Naive thymus-derived CD8-positive, alpha-beta T cell (primary cell): Measurements from ENCODE around the gene TSNAX. TPM values are rescaled to one million over a fixed set of nuclear protein-coding genes. Genes with fewer than 3 reads are reported as not detected.
"Not testable (repeated sequence)": the region's sequence is repeated elsewhere in the genome, so short reads cannot be mapped to it uniquely, and the experiment has no call there.

ENCODE experiments used
- ATAC-seq, 2 donors: fragments of 150-1000 bp; cut with Tn5 transposase in 1 of 2; sonication (Bioruptor Pico), chemical (Tn5 transposase) in 1 of 2; 1 replicate in 1 of 2; 2 replicates in 1 of 2; pipeline ENCODE4 v1.10.0; 2021; ENCODE audit warnings: mild to moderate bottlenecking in 2 of 2, moderate library complexity in 2 of 2
- POLR2A ChIA-PET: fragments of 350-600 bp; sonication (Branson Sonifier 250); formaldehyde crosslinking; loops from one replicate; lab custom pipeline; 2021; ENCODE audit warnings: antibody characterized with exemption; lab: Charles Lee
- DNase-seq, 10 donors: peaks; one replicate each; pipeline versions ENCODE4 v3.0.0 to v3.0.0-alpha.2; 2020 to 2022
- H3K27ac Mint-ChIP-seq, 10 donors: one replicate each; pipeline ENCODE4 v1.8.0; 2020 to 2022; ENCODE audit warnings: mild to moderate bottlenecking in 10 of 10, mixed read lengths in 10 of 10, moderate library complexity in 4 of 10, inconsistent platforms in 1 of 10
- H3K27me3 Mint-ChIP-seq, 5 donors: one replicate each; pipeline ENCODE4 v1.8.0; 2021 to 2022; ENCODE audit warnings: mixed read lengths in 5 of 5
- H3K36me3 Mint-ChIP-seq, 3 donors: one replicate each; pipeline ENCODE4 v1.8.0; 2020 to 2022; ENCODE audit warnings: mixed read lengths in 3 of 3, mild to moderate bottlenecking in 2 of 3, inconsistent platforms in 1 of 3
- H3K4me1 Mint-ChIP-seq, 4 donors: one replicate each; pipeline ENCODE4 v1.8.0; 2021 to 2022; ENCODE audit warnings: mixed read lengths in 4 of 4
- H3K4me3 Mint-ChIP-seq, 10 donors: one replicate each; pipeline ENCODE4 v1.8.0; 2020 to 2022; ENCODE audit warnings: mild to moderate bottlenecking in 10 of 10, mixed read lengths in 10 of 10, moderate library complexity in 6 of 10, inconsistent platforms in 1 of 10
- H3K9me3 Mint-ChIP-seq, 9 donors: one replicate each; pipeline ENCODE4 v1.8.0; 2020 to 2022; ENCODE audit warnings: mixed read lengths in 9 of 9, mild to moderate bottlenecking in 3 of 9, inconsistent platforms in 1 of 9, moderate library complexity in 1 of 9
- polyA plus RNA-seq, 3 donors: library from polyadenylated mRNA; unstranded; fragments of 300-500 nt; fragmentation: Illumina TruSeq; gene quantifications; one replicate each; pipeline ENCODE4 v1.2.3, GENCODE V29; 2021
- total RNA-seq, 8 experiments: library from RNA in 2 of 8; stranded (reverse) in 2 of 8; gene quantifications; one replicate each; pipeline ENCODE4 v1.2.3 and lab custom pipeline; 2021 to 2026

The TSNAX gene
- total and polyA plus RNA-seq, 5 experiments from 2014 or later, result 54.0 to 99.7 (median 80.9) TPM

DNA sequence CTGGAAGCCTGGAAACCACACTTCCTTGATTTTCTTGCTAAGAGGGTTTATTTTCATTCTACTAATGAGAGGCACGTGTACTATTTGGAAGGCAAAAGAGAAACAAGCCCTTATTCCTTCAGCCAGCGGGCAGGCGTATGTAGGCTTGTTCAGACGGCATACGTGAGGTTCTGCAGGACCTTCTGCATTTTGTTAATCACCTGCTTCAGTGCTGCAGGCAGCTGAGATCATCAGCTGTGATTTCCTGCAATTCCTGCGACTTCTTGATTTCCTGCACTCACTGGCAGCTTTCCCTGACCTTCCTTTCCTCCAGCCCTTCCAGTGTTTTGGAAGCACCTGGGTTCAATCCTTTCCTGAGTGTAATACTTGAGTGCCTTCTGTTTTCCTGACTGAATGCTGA lies 43.4 kb downstream of the TSNAX start:
- H3K27me3 Mint-ChIP-seq, result no peaks in the 10 kb centered on the region
- H3K4me1 Mint-ChIP-seq, result peaks cover 0 to 5% (median 0%) of the 10 kb centered on the region in 4 donors
- H3K4me3 Mint-ChIP-seq, result no peak overlapping the region
- no peak for DNase-seq
- ATAC-seq, result no peak
- no peak overlapping the region for H3K27ac Mint-ChIP-seq
- H3K36me3 Mint-ChIP-seq, result peaks cover 11 to 27% (median 21%) of the 10 kb centered on the region in 3 donors
- H3K9me3 Mint-ChIP-seq, result peaks cover 0 to 6% (median 0%) of the 10 kb centered on the region in 9 donors
- POLR2A ChIA-PET, result no interaction called here

DNA sequence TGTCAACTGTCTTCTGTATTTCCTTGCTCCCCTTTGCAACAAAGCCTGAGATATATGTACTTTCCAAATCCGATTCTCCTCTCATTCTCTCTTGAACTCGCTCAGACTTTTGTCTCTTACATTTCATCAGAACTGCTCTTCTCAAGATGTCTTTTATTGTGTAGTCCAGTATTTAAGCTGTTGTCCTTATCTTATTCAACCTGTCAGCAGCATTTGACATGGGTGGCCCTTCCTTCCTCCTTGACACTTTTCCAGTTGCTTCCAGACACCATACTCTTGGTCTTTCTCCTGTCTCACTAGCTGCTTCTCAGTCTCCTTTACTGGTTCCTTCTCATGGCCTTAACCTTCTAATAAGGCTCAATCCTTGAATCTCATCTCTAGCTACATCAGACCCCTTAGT lies 47.0 kb downstream of the TSNAX start:
- ATAC-seq (no peak), DNase-seq (no peak)
- no peak overlapping the region for H3K27ac Mint-ChIP-seq
- H3K4me1 Mint-ChIP-seq, result peaks cover 0 to 4% (median 0%) of the 10 kb centered on the region in 4 donors
- H3K27me3 Mint-ChIP-seq, result no peaks in the 10 kb centered on the region
- peaks cover 0 to 3% (median 2%) of the 10 kb centered on the region in 3 donors for H3K36me3 Mint-ChIP-seq
- POLR2A ChIA-PET, result interaction anchor here (0.6 kb wide), 1 partner anchor 474 kb away, joined by 5 read pairs; no protein-coding TSS in a partner anchor
- no peak overlapping the region for H3K4me3 Mint-ChIP-seq
- peaks cover 0 to 2% (median 0%) of the 10 kb centered on the region in 9 donors for H3K9me3 Mint-ChIP-seq

DNA sequence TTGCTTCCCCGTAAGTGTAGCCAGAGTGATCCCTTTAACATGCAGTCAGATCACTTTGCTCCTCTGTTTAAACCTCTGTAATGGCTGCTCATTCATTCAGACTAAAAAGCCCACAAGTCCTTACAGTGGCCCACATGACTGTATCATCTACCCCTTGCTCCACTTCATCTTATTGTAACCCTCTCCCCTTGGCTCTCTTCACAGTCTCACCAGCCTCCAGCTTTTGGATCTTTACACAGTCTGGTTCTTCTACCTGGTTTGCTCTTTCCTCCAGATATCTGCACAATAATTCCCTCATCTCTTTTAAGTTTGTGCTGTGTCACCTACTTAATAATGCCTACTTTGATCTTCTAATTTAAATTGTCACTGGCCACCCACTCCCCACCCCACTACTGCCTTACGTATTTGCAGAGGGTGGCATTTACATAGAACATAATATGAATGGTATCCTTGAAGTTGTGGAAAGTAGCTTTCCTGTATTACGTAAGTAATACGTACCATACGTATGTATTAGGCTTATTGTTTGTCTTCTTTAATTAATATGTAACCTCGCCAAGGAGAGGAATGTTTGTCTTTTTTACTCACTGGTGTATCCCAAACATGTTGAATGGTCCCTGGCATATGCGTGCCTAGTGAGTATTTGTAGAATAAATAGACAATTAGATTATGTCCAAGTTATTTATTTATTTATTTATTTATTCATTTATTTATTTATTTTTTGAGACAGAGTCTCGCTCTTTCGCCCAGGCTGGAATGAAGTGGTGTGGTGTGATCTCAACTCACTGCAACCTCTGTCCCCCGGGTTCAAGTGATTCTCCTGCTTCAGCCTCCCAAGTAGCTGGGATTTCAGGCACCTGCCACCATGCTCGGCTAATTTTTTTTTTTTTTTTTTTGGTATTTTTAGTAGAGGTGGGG lies 48.6 kb downstream of the TSNAX start:
- H3K27ac Mint-ChIP-seq, result no peak overlapping the region
- ATAC-seq (no peak), DNase-seq (no peak)
- POLR2A ChIA-PET, result no interaction called here
- H3K4me1 Mint-ChIP-seq, result peaks cover 0 to 4% (median 0%) of the 10 kb centered on the region in 4 donors
- H3K9me3 Mint-ChIP-seq, result no peaks in the 10 kb centered on the region
- H3K4me3 Mint-ChIP-seq, result no peak overlapping the region
- no peaks in the 10 kb centered on the region for H3K27me3 Mint-ChIP-seq
- H3K36me3 Mint-ChIP-seq, result no peaks in the 10 kb centered on the region

DNA sequence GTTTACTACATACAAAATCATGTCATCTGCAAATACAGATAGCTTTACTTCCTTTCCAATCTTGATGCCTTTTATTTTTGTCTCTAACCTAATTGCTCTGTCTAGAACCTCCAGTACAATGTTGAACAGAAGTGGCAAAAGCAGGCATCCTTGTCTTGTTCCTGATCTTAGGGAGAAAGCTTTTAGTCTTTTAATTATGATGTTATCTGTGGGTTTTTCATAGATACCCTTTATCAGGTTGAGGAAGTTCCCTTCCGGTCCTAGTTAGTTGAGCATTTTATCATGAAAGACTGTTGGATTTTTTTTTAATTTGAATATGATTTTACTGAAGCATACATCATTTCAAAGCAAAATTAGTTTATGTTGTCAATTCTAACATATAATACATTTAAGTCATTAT lies 52.4 kb downstream of the TSNAX start:
- no peaks in the 10 kb centered on the region for H3K36me3 Mint-ChIP-seq
- POLR2A ChIA-PET, result no interaction called here

DNA sequence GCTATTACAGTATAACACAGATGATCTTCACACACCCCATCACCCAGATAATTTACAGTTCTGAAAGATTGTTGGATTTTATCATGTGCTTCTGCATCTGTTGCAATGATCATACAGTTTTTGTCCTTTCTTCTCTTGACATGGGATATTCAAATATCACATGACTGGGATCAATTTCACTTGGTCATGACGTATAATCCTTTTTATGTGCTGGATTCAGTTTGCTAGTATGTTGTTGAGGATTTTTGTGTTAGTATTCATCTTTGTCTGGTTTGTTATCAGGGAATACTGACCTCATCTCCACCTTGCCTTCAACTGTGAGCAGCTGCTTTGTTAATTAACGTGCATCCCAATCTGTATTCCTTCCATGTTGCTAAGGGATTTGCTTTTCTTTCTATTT lies 53.4 kb downstream of the TSNAX start:
- H3K4me3 Mint-ChIP-seq, result no peak overlapping the region
- ATAC-seq (no peak), DNase-seq (no peak)
- no peak overlapping the region for H3K27ac Mint-ChIP-seq
- no peaks in the 10 kb centered on the region for H3K9me3 Mint-ChIP-seq
- peaks cover 0 to 2% (median 0%) of the 10 kb centered on the region in 4 donors for H3K4me1 Mint-ChIP-seq
- POLR2A ChIA-PET, result no interaction called here
- no peaks in the 10 kb centered on the region for H3K36me3 Mint-ChIP-seq
- H3K27me3 Mint-ChIP-seq, result no peaks in the 10 kb centered on the region

More for the DNA sequence above, 52.4 kb downstream of the TSNAX start:
- peaks cover 0 to 4% (median 0%) of the 10 kb centered on the region in 4 donors for H3K4me1 Mint-ChIP-seq
- H3K4me3 Mint-ChIP-seq, result no peak overlapping the region
- no peaks in the 10 kb centered on the region for H3K27me3 Mint-ChIP-seq
- no peaks in the 10 kb centered on the region for H3K9me3 Mint-ChIP-seq
- peak overlapping the region in 1 of 10 donors; percentile 29 for H3K27ac Mint-ChIP-seq
- ATAC-seq (no peak), DNase-seq (no peak)

DNA sequence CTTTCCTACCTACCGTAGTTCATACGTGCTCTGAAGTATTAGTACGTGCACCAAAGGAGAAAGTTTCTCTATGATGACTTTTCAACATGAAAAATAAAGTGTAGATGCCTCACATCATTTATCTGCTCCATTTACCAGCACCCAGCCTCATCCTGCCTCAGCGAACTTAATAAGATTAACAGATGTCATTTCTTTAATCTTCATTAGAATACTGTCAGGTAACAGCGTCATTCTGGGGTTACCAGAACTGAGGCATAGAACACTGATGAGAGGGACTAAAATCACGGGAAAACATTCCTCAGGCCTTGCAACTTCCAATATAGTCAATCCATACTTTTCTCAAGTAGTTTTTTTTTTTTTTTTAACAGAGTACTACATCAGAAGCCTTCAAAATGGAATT lies 54.9 kb downstream of the TSNAX start:
- Mint-ChIP-seq H3K9me3 (no peaks in the 10 kb centered on the region), H3K36me3 (no peaks in the 10 kb centered on the region), H3K27ac (no peak overlapping the region), H3K4me3 (no peak overlapping the region), H3K4me1 (no peaks in the 10 kb centered on the region), H3K27me3 (no peaks in the 10 kb centered on the region)
- no peak for DNase-seq
- POLR2A ChIA-PET, result no interaction called here
- ATAC-seq, result no peak

DNA sequence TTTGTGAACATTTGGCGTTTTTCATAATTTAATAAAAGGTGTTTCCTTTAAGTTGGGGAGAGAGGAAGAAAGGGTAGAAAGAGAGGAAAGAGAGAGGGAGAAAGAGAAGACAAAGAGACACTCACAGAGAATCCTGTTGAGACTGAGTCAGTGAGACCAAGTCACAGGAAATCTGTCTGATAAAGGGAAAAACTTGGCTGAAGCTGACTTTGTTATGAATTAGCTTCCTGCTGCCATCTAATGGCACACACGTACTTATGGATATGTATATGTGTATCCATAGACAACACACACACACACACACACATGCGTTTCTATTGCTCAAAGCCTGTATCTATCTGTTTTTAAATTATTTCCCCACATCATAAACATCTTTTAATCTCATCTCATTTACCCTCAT lies 55.6 kb downstream of the TSNAX start:
- DNase-seq, result no peak

DNA sequence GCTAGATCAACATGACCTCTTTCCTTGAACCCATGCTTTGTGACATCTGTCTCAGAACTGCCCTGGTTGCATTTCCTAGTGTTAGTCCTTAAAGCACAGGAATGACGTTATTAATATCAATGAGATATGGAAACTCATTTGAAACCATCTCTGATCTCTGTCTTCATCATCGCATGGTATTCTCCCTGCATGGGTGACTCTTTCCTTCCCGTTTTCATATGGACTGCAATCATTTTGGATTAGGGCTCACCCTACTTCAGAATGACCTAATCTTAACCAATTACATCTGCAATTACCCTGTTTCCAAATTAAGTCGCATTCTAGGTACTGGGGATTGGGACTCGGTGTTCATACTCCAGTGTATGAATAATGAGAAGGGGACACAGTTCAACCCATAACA lies 56.5 kb downstream of the TSNAX start:
- Mint-ChIP-seq H3K4me3 (no peak overlapping the region), H3K27ac (no peak overlapping the region), H3K36me3 (no peaks in the 10 kb centered on the region), H3K4me1 (no peaks in the 10 kb centered on the region), H3K9me3 (no peaks in the 10 kb centered on the region), H3K27me3 (no peaks in the 10 kb centered on the region)
- POLR2A ChIA-PET, result no interaction called here
- ATAC-seq (no peak), DNase-seq (no peak)

More for the DNA sequence above, 55.6 kb downstream of the TSNAX start:
- H3K4me3 Mint-ChIP-seq, result no peak overlapping the region
- H3K4me1 Mint-ChIP-seq, result no peaks in the 10 kb centered on the region
- H3K9me3 Mint-ChIP-seq, result no peaks in the 10 kb centered on the region
- H3K27me3 Mint-ChIP-seq, result no peaks in the 10 kb centered on the region
- H3K36me3 Mint-ChIP-seq, result no peaks in the 10 kb centered on the region
- POLR2A ChIA-PET, result no interaction called here
- no peak for ATAC-seq
- H3K27ac Mint-ChIP-seq, result no peak overlapping the region

DNA sequence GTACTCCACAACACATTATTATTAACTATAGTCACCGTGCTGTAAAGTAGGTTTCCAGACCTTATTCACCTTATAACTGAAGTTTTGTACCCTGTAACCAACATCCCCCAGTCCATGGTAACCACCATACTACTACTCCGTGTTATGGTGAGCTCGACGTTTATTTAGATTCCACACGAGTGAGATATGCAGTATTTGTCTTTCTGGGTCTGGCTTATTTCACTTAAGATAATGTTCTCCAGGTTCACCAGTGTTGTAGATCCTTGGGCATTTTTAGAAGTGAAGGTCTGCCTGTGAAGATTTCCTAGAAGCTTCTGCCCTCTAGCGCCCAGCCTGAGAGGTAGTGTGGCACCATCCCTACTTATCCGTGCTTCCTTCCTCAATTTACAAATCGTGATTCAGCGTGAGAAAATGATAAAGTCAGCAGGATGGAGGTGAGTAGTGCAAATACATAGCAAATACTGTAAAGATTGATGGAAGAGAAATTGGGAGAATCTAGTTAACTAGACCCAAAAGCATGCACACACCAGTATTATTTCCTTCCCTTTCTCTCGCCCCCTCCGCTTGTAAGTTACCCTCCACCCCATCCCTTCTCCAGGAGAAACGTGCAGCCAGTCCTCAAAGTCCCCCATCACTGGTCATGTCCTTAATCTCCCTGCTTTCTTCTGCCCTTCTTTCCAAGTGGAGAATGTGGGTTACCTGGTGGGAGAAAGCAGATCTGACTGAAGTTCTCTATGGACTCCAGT lies 62.2 kb downstream of the TSNAX start:
- DNase-seq, result peak in 7 of 10 donors; percentile 6 to 34 (median 25)
- POLR2A ChIA-PET, result no interaction called here
- Mint-ChIP-seq H3K4me3 (no peak overlapping the region), H3K4me1 (peaks cover 4 to 8% (median 6%) of the 10 kb centered on the region in 4 donors), H3K27ac (peak overlapping the region in 2 of 10 donors; percentile 15 to 35), H3K36me3 (peaks cover 0 to 4% (median 0%) of the 10 kb centered on the region in 3 donors), H3K27me3 (no peaks in the 10 kb centered on the region), H3K9me3 (no peaks in the 10 kb centered on the region)
- peak in 1 of 2 donors; percentile 59 for ATAC-seq

DNA sequence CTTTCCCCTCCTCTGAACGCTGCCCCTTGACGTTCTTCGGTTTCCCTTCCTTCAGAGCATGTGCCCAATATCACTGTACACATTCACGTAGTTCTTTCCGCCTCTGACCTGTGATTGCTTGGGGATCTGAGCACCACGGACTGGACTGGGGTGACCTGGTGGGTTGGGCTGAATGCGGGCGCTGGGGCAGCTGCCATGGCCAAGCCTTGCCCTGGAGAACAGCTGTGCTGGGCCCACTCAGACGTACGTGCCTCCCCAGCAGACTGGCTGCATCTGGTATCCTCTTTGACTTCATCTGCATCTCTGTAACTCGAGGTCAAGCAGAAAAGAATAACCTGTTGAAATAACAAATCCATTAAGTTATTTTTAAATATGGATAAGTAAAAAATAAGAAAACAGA lies 63.0 kb downstream of the TSNAX start:
- no peaks in the 10 kb centered on the region for H3K27me3 Mint-ChIP-seq
- H3K27ac Mint-ChIP-seq, result no peak overlapping the region
- H3K4me3 Mint-ChIP-seq, result no peak overlapping the region

DNA sequence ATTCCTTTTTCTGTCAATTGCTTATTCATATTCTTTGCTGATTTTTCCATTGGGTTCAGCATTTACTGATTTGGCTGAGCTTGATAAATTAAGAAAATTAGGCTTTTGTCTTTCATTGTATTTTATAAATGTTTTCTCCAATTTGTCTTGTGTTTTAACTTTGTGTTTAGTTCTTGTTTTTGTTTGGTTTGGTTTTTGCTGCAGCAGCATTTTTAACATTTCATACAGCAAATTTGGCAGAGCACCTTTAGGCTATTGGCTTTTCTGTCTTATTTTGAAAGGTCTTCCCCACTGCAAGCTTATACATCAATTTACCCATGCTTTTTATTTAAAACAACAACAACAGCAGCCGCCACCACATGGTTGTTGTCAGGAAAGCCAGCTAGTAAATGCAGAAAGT lies 64.3 kb downstream of the TSNAX start:
- H3K27ac Mint-ChIP-seq, result peak overlapping the region in 1 of 10 donors; percentile 20
- H3K27me3 Mint-ChIP-seq, result no peaks in the 10 kb centered on the region
- H3K4me1 Mint-ChIP-seq, result peaks cover 4 to 9% (median 7%) of the 10 kb centered on the region in 4 donors
- no peaks in the 10 kb centered on the region for H3K9me3 Mint-ChIP-seq
- peaks cover 0 to 4% (median 0%) of the 10 kb centered on the region in 3 donors for H3K36me3 Mint-ChIP-seq
- no peak overlapping the region for H3K4me3 Mint-ChIP-seq
- DNase-seq, result no peak
- ATAC-seq, result no peak
- POLR2A ChIA-PET, result no interaction called here

More for the DNA sequence above, 63.0 kb downstream of the TSNAX start:
- no peak for ATAC-seq
- H3K36me3 Mint-ChIP-seq, result peaks cover 0 to 4% (median 0%) of the 10 kb centered on the region in 3 donors
- peaks cover 4 to 9% (median 7%) of the 10 kb centered on the region in 4 donors for H3K4me1 Mint-ChIP-seq
- DNase-seq, result no peak
- POLR2A ChIA-PET, result no interaction called here
- no peaks in the 10 kb centered on the region for H3K9me3 Mint-ChIP-seq

DNA sequence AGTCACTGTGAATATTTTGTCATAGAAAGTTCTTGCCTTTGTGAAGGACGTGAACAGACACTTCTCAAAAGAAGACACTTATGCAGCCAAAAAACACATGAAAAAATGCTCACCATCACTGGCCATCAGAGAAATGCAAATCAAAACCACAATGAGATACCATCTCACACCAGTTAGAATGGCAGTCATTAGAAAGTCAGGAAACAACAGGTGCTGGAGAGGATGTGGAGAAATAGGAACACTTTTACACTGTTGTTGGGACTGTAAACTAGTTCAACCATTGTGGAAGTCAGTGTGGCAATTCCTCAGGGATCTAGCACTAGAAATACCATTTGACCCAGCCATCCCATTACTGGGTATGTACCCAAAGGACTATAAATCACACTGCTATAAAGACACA lies 64.8 kb downstream of the TSNAX start:
- POLR2A ChIA-PET, DNase-seq, H3K4me1 Mint-ChIP-seq, H3K9me3 Mint-ChIP-seq, ATAC-seq, H3K36me3 Mint-ChIP-seq, H3K27me3 Mint-ChIP-seq, H3K27ac Mint-ChIP-seq, H3K4me3 Mint-ChIP-seq: not testable (repeated sequence)

DNA sequence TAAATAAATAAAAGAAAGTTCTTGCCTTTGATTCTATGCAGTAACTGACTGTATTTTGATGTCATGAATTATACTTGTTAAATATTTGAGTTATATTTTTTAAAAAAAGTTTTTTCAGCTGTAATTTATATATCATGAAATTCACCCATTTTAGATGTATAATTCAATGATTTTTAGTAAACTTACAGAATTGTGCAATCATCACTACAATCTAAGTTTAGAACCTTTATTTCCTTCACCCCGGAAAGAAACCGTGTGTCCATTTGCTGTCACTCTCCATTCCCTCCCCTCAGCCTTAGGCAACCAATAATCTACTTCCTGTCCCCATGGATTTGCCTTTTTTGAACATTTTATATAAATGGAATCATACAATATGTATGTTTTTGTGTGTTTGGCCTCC lies 65.7 kb downstream of the TSNAX start:
- POLR2A ChIA-PET, result no interaction called here
- peaks cover 0 to 4% (median 0%) of the 10 kb centered on the region in 3 donors for H3K36me3 Mint-ChIP-seq

More for the DNA sequence above, 65.7 kb downstream of the TSNAX start:
- Mint-ChIP-seq H3K27me3 (no peaks in the 10 kb centered on the region), H3K4me3 (no peak overlapping the region), H3K4me1 (peaks cover 4 to 9% (median 7%) of the 10 kb centered on the region in 4 donors), H3K9me3 (no peaks in the 10 kb centered on the region), H3K27ac (peak overlapping the region in 1 of 10 donors; percentile 16)
- DNase-seq (no peak), ATAC-seq (no peak)
